22Rv1 (cell line): ENCODE measurements around the gene UBE2F.
A peak's percentile ranks its signal among the peaks of the same experiment; 100 is the strongest.

Source experiments
- H3K27ac ChIP-seq: fragments of 450-650 bp; 2 replicates; pipeline ENCODE4 v1.5.1; 2017
- CTCF ChIP-seq: fragments of 450-650 bp; IDR thresholded peaks from 2 replicates; pipeline ENCODE4 v1.5.1; 2017; ENCODE audit warnings: mild to moderate bottlenecking
- ZFX ChIP-seq: fragments of 450-650 bp; IDR thresholded peaks from 2 replicates; pipeline ENCODE4 v1.6.1; 2017; ENCODE audit warnings: antibody characterized with exemption, borderline replicate concordance

UBE2F gene

GRCh38 chr2:237966565-237967462 is at the start of gene UBE2F:
TSS of gene UBE2F (plus strand) at chr2:237967014. CDS start at chr2:237973108, 6,094 bp downstream.
- H3K27ac ChIP-seq = peak within 1 kb of the TSS; percentile 54

GRCh38 chr2:237917696-237918374 is 49.0 kb upstream of the UBE2F start:
- no peak for TF ChIP-seq ZFX
- no peak for TF ChIP-seq CTCF
- H3K27ac ChIP-seq = no peak overlapping the region; the same call in 1 of the 2 replicates

More at GRCh38 chr2:237966565-237967462, at the start of gene UBE2F:
- no peak for TF ChIP-seq ZFX
- TF ChIP-seq CTCF = no peak

- no peak overlapping the region for H3K27ac ChIP-seq
- TF ChIP-seq CTCF = no peak
- no peak for TF ChIP-seq ZFX
Observed at GRCh38 chr2:237919593-237919992, 47.2 kb upstream of the UBE2F start.

GRCh38 chr2:237920673-237921072 is 46.1 kb upstream of the UBE2F start:
- TF ChIP-seq ZFX = no peak
- H3K27ac ChIP-seq = no peak overlapping the region

GRCh38 chr2:237921967-237922492 is 44.8 kb upstream of the UBE2F start:
- no peak overlapping the region for H3K27ac ChIP-seq
- TF ChIP-seq CTCF = no peak
- no peak for TF ChIP-seq ZFX

- no peak overlapping the region for H3K27ac ChIP-seq
- no peak for TF ChIP-seq CTCF
- no peak for TF ChIP-seq ZFX
Observed at GRCh38 chr2:237922641-237923361, 44.0 kb upstream of the UBE2F start.

GRCh38 chr2:237923481-237924163 is 43.2 kb upstream of the UBE2F start:
- H3K27ac ChIP-seq = no peak overlapping the region
- TF ChIP-seq CTCF = peak; percentile 100
- TF ChIP-seq ZFX = no peak
